A549 (cell line): ENCODE measurements around the gene FGR. TPM values are rescaled to one million over a fixed set of nuclear protein-coding genes. Genes with fewer than 3 reads are reported as not detected.

Experiments
- ATAC-seq, 2 experiments: fragments of 200-7000 bp in 1 of 2; fragments of >200 bp in 1 of 2; cut with Nextera tagmentation in 1 of 2; cut with Tn5 transposase in 1 of 2; 3 replicates each; pipeline versions ENCODE4 v1.8.0 to v1.9.1; 2018 to 2020; ENCODE audit warnings: mild to moderate bottlenecking in 1 of 2, moderate library complexity in 1 of 2
- CTCF ChIA-PET: fragments of 300-600 bp; sonication (Branson Sonifier 250); formaldehyde crosslinking; extraction: SDS; loops from one replicate; lab custom pipeline; 2021; ENCODE audit warnings: antibody characterized with exemption, inconsistent platforms; lab: Yijun Ruan, JAX
- POLR2A ChIA-PET: fragments of 350-600 bp; formaldehyde crosslinking; extraction: SDS; loops from one replicate; lab custom pipeline; 2021; ENCODE audit warnings: antibody characterized with exemption, inconsistent platforms; lab: Yijun Ruan, JAX
- DNase-seq, 2 experiments: peaks; one replicate each; pipeline versions ENCODE4 v3.0.0 to v3.0.0-alpha.2; 2011 to 2016; ENCODE audit warnings: low read depth in 1 of 2, low spot score in 1 of 2
- FAIRE-seq: peaks from 2 replicates; lab custom pipeline; 2011; peaks lifted over from hg19 to GRCh38; lab: Jason Lieb, UNC
- H3K27ac ChIP-seq, 2 experiments: fragments of >200 bp; sonication (Bioruptor Twin); formaldehyde crosslinking; 3 replicates each; pipeline ENCODE4 v1.5.1; 2016 to 2017
- H3K4me1 ChIP-seq: fragments of >200 bp; sonication (Bioruptor Twin); formaldehyde crosslinking; 3 replicates; pipeline ENCODE4 v1.6.1; 2016
- H3K4me2 ChIP-seq: fragments of >200 bp; sonication (Bioruptor Twin); formaldehyde crosslinking; 3 replicates; pipeline ENCODE4 v1.6.1; 2016
- H3K4me3 ChIP-seq: fragments of >200 bp; sonication (Bioruptor Twin); formaldehyde crosslinking; 3 replicates; pipeline ENCODE4 v1.5.1; 2016
- H3K9me3 ChIP-seq: fragments of >200 bp; sonication (Bioruptor Twin); formaldehyde crosslinking; 3 replicates; pipeline ENCODE4 v1.6.1; 2016
- CHD4 ChIP-seq: fragments of 200-600 bp; sonication (generic); IDR thresholded peaks from 2 replicates; pipeline ENCODE4 v1.6.1; 2016; ENCODE audit warnings: antibody characterized with exemption, mild to moderate bottlenecking, borderline replicate concordance
- EHMT2 ChIP-seq: fragments of 200-600 bp; sonication (generic); IDR thresholded peaks from 2 replicates; pipeline ENCODE4 v1.6.1; 2016; ENCODE audit warnings: antibody characterized with exemption, low read depth, mild to moderate bottlenecking, moderate library complexity
- ELK1 ChIP-seq: fragments of 150-350 bp; IDR thresholded peaks from 2 replicates; pipeline ENCODE4 v1.6.1; 2014; ENCODE audit warnings: low read depth, mild to moderate bottlenecking, low read length
- EP300 ChIP-seq, 2 experiments: fragments of >200 bp; sonication (Bioruptor Twin); formaldehyde crosslinking; IDR thresholded peaks; 2 replicates in 1 of 2; 3 replicates in 1 of 2; pipeline ENCODE4 v1.6.1; 2016 to 2017
- FOSB ChIP-seq: fragments of 250-450 bp; sonication (Bioruptor Pico); IDR thresholded peaks from 2 replicates; pipeline ENCODE4 v1.5.0; 2020; ENCODE audit warnings: mild to moderate bottlenecking, moderate library complexity
- FOXS1 ChIP-seq: fragments of 250-450 bp; sonication (Bioruptor Pico); IDR thresholded peaks from 2 replicates; pipeline ENCODE4 v1.5.0; 2020; ENCODE audit warnings: mild to moderate bottlenecking, moderate library complexity
- HES2 ChIP-seq: fragments of >200 bp; sonication (Bioruptor Twin); formaldehyde crosslinking; IDR thresholded peaks from 2 replicates; pipeline ENCODE4 v1.6.1; 2016
- HEYL ChIP-seq: fragments of 250-450 bp; sonication (Bioruptor Pico); IDR thresholded peaks from 2 replicates; pipeline ENCODE4 v1.8.0; 2021; ENCODE audit warnings: mild to moderate bottlenecking, moderate library complexity
- HOXA7 ChIP-seq: fragments of 250-450 bp; sonication (Bioruptor Pico); IDR thresholded peaks from 2 replicates; pipeline ENCODE4 v1.5.0; 2020; ENCODE audit warnings: mild to moderate bottlenecking, moderate library complexity
- MYC ChIP-seq: IDR thresholded peaks from 2 replicates; pipeline ENCODE4 v1.6.1; 2012; ENCODE audit warnings: mild to moderate bottlenecking, inconsistent platforms, low read length, improper control_type of control experiment, borderline replicate concordance
- NPAS2 ChIP-seq: fragments of 250-450 bp; sonication (Bioruptor Pico); IDR thresholded peaks from 2 replicates; pipeline ENCODE4 v1.8.0; 2022; ENCODE audit warnings: mild to moderate bottlenecking, moderate library complexity, borderline replicate concordance
- PHF8 ChIP-seq: fragments of 200-600 bp; sonication (generic); IDR thresholded peaks from 2 replicates; pipeline ENCODE4 v1.6.1; 2016; ENCODE audit warnings: low read depth, mild to moderate bottlenecking, antibody characterized with exemption, moderate library complexity, borderline replicate concordance
- POLR2AphosphoS2 ChIP-seq: conservative IDR thresholded peaks from 2 replicates; pipeline ENCODE4 v1.6.1; 2012; ENCODE audit warnings: low read length, improper control_type of control experiment, inconsistent platforms
- RARB ChIP-seq: fragments of 250-450 bp; sonication (Bioruptor Pico); IDR thresholded peaks from 2 replicates; pipeline ENCODE4 v1.8.0; 2021; ENCODE audit warnings: mild to moderate bottlenecking, moderate library complexity
- RFX5 ChIP-seq: fragments of 450-650 bp; IDR thresholded peaks from 2 replicates; pipeline ENCODE4 v1.7.1; 2014; ENCODE audit warnings: antibody characterized with exemption, mild to moderate bottlenecking, moderate library complexity
- SREBF2 ChIP-seq: fragments of 450-650 bp; IDR thresholded peaks from 2 replicates; pipeline ENCODE4 v1.6.1; 2014; ENCODE audit warnings: mild to moderate bottlenecking, moderate library complexity
- ZC3H11A ChIP-seq: fragments of 450-650 bp; IDR thresholded peaks from 2 replicates; pipeline ENCODE4 v1.6.1; 2014; ENCODE audit warnings: antibody characterized with exemption, mild to moderate bottlenecking
- WGBS: methylation state at CpG from one replicate; pipeline ENCODE4 v1.1.6; 2017; ENCODE audit errors: missing lambda C conversion rate; 5-methylcytosine and 5-hydroxymethylcytosine counted together
- polyA plus RNA-seq, 4 experiments: library from polyadenylated mRNA; depleted of rRNA in 3 of 4; stranded (reverse); fragments of >200 nt; fragmentation: RNase III in 1 of 4; extraction: RNeasy Plus Mini Kit Qiagen cat#74134 plus additional on column Dnase treatment in 1 of 4; gene quantifications; 2 replicates in 3 of 4; 3 replicates in 1 of 4; pipeline ENCODE4 v1.2.3, GENCODE V29; 2011 to 2017
- TF ChIP-seq, protein P1 (sequence below): fragments of 200-600 bp; sonication (generic); IDR thresholded peaks from 2 replicates; pipeline ENCODE4 v1.6.1; 2016; ENCODE audit warnings: antibody characterized with exemption, mild to moderate bottlenecking, moderate library complexity
- TF ChIP-seq, protein P2 (sequence below): fragments of 450-650 bp; IDR thresholded peaks from 2 replicates; pipeline ENCODE4 v1.6.1; 2014; ENCODE audit warnings: antibody characterized with exemption

FGR gene
- polyA plus RNA-seq, 2 of the 4 experiments (the other 2 are of a cell fraction): not detected

- TF ChIP-seq HOXA7 (CRISPR knock-in tag): no peak
- TF ChIP-seq, all 56 proteins: peak for 0
- no peak overlapping the region for H3K4me3 ChIP-seq
- POLR2A ChIA-PET: no interaction called here
- DNase-seq (no peak), ATAC-seq (no peak), FAIRE-seq (no peak)
- CTCF ChIA-PET: interaction anchor here (0.9 to 8.6 kb wide), 17 partner anchors 8 to 365 kb away, joined by 3 to 151 read pairs (median 4); partner anchors contain the start of gene IFI6
- H3K4me1 ChIP-seq: peaks cover 9% of the 10 kb centered on the region; the same call in 1 of the 3 replicates
- WGBS: 85% methylated on average over 5 of the region's 8 CpGs
- H3K9me3 ChIP-seq: no peaks in the 10 kb centered on the region
- no peak overlapping the region for H3K4me2 ChIP-seq
- H3K27ac ChIP-seq: no peak overlapping the region
These were observed 26.6 kb upstream of the FGR start for GRCh38 chr1:27661412-27662075.

DNA sequence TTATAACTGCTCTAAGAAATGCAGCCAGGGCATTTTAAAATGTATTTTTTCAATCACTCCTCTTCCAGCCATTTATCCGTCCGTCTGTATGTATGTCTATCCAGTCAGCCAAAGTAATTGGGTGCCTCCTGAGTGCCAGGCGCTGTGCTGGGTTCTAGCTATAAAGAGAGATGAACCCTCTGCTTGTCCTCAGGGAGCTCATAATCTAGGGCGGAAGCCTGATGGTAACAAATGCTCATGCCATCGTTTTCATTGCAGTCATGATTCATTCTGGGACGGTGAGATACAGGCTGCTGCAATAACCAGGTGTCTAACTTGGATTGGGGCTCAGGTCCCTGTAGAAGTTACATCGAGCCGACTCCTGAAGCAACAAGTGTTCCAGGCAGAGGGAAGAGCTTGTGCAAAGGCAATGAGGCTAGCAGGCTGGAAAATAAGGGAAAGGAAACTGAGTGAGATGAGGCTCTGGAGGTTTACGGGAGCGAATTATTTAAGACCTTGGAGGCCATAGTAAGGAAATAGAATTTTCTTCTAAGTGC lies 25.4 kb upstream of the FGR start:
- CTCF ChIA-PET: interaction anchor here (0.6 to 8.6 kb wide), 11 partner anchors 9 to 396 kb away, joined by 3 to 151 read pairs (median 3); no protein-coding TSS in a partner anchor
- WGBS: 62% methylated on average over 10 of the region's 10 CpGs
- ATAC-seq (peak in 1 of 2 experiments; percentile 2; a peak in 2 of 6 replicates), DNase-seq (no peak), FAIRE-seq (no peak)
- peaks cover 9% of the 10 kb centered on the region; the same call in 1 of the 3 replicates for H3K4me1 ChIP-seq
- TF ChIP-seq CHD4 (no peak), ELK1 (no peak), EP300 (IDR thresholded peaks at IDR 0.05) (no peak), FOSB (CRISPR knock-in tag) (no peak), HES2 (no peak), SREBF2 (no peak), MYC (no peak), ZC3H11A (no peak), HEYL (CRISPR knock-in tag) (no peak), NPAS2 (CRISPR knock-in tag) (no peak), RFX5 (no peak), FOXS1 (CRISPR knock-in tag) (no peak), HOXA7 (CRISPR knock-in tag) (no peak), PHF8 (no peak), POLR2AphosphoS2 (no peak), EHMT2 (no peak), RARB (no peak)
- TF ChIP-seq, protein P1, sequence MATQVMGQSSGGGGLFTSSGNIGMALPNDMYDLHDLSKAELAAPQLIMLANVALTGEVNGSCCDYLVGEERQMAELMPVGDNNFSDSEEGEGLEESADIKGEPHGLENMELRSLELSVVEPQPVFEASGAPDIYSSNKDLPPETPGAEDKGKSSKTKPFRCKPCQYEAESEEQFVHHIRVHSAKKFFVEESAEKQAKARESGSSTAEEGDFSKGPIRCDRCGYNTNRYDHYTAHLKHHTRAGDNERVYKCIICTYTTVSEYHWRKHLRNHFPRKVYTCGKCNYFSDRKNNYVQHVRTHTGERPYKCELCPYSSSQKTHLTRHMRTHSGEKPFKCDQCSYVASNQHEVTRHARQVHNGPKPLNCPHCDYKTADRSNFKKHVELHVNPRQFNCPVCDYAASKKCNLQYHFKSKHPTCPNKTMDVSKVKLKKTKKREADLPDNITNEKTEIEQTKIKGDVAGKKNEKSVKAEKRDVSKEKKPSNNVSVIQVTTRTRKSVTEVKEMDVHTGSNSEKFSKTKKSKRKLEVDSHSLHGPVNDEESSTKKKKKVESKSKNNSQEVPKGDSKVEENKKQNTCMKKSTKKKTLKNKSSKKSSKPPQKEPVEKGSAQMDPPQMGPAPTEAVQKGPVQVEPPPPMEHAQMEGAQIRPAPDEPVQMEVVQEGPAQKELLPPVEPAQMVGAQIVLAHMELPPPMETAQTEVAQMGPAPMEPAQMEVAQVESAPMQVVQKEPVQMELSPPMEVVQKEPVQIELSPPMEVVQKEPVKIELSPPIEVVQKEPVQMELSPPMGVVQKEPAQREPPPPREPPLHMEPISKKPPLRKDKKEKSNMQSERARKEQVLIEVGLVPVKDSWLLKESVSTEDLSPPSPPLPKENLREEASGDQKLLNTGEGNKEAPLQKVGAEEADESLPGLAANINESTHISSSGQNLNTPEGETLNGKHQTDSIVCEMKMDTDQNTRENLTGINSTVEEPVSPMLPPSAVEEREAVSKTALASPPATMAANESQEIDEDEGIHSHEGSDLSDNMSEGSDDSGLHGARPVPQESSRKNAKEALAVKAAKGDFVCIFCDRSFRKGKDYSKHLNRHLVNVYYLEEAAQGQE: no peak
- TF ChIP-seq, protein P2, sequence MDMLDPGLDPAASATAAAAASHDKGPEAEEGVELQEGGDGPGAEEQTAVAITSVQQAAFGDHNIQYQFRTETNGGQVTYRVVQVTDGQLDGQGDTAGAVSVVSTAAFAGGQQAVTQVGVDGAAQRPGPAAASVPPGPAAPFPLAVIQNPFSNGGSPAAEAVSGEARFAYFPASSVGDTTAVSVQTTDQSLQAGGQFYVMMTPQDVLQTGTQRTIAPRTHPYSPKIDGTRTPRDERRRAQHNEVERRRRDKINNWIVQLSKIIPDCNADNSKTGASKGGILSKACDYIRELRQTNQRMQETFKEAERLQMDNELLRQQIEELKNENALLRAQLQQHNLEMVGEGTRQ: no peak
- no peaks in the 10 kb centered on the region for H3K9me3 ChIP-seq
- H3K27ac ChIP-seq: peak overlapping the region; percentile 78 to 95; a peak in 5 of 6 replicates
- POLR2A ChIA-PET: no interaction called here
- peak overlapping the region; percentile 71 for H3K4me2 ChIP-seq
- H3K4me3 ChIP-seq: peak overlapping the region; percentile 60
